Measurements from ENCODE around the gene PSMA1. TPM values are rescaled to one million over a fixed set of nuclear protein-coding genes. Genes with fewer than 3 reads are reported as not detected.

Gene PSMA1
- total and polyA plus RNA-seq, 2 of the 8 experiments (the other 6 are each of a cell fraction or from before 2014, with no cell fraction given) = 148 to 159 TPM

GRCh38 chr11:14506532-14506931 lies 13.7 kb downstream of the PSMA1 start:
- no peak overlapping the region for H3K4ac ChIP-seq (replicated peaks; ENCODE audit: insufficient read length, low read depth, low read length)
- H3K9ac ChIP-seq (replicated peaks in 1 of 4; ENCODE audit: extremely low read depth in 1 of 4, low read depth in 3 of 4, low read length in 3 of 4) = no peak overlapping the region
- H2BK20ac ChIP-seq (ENCODE audit: low read length) = no peak overlapping the region
- peaks cover 0 to 3% of the 10 kb centered on the region in 2 experiments for H4K20me1 ChIP-seq (replicated peaks in 1 of 2; ENCODE audit: control insufficient read depth in 1 of 2, insufficient read depth in 2 of 2, low read length in 2 of 2)
- no peak overlapping the region for H2BK12ac ChIP-seq (ENCODE audit: low read depth, low read length)
- no peak overlapping the region for H4K5ac ChIP-seq (ENCODE audit: insufficient read length, low read depth, low read length)
- H4K8ac ChIP-seq (ENCODE audit: extremely low read depth, insufficient read depth, low read length) = no peak overlapping the region
- H2BK120ac ChIP-seq (replicated peaks; ENCODE audit: low read depth, low read length) = no peak overlapping the region
- no peaks in the 10 kb centered on the region for H3K79me2 ChIP-seq (ENCODE audit: control insufficient read depth in 1 of 2, insufficient read depth in 2 of 2, low read length in 2 of 2)
- ChIA-PET CTCF (ENCODE audit: partially characterized antibody) (interaction anchor here (0.9 kb wide), 1 partner anchor 51 kb away, joined by 3 read pairs; no protein-coding TSS in a partner anchor), POLR2A (ENCODE audit: partially characterized antibody) (interaction anchor here (1.1 to 1.3 kb wide), 2 partner anchors 11 to 14 kb away, joined by 3 to 4 read pairs; partner anchors contain the start of gene PSMA1)
- H3K27ac ChIP-seq (ENCODE audit: low read depth, low read length) = no peak overlapping the region
- H3K23me2 ChIP-seq (ENCODE audit: low read depth, low read length) = no peaks in the 10 kb centered on the region
- no peak for FAIRE-seq
- H3K56ac ChIP-seq (replicated peaks; ENCODE audit: insufficient read length, low read depth, low read length) = no peak overlapping the region
- no peak for DNase-seq (ENCODE audit: low read depth in 1 of 2, low spot score in 2 of 2)
- no peaks in the 10 kb centered on the region for H3K9me3 ChIP-seq (ENCODE audit: insufficient read depth in 2 of 2, low read depth in 1 of 2, low read length in 1 of 2)
- no peak overlapping the region for H3K23ac ChIP-seq (ENCODE audit: insufficient read length)
- H3K79me1 ChIP-seq (ENCODE audit: low read depth, low read length) = no peaks in the 10 kb centered on the region
- no peak overlapping the region for H3K4me2 ChIP-seq (ENCODE audit: insufficient read depth in 1 of 2, low read depth in 2 of 2, low read length in 2 of 2)
- no peak overlapping the region for H3K4me3 ChIP-seq (ENCODE audit: extremely low read depth in 1 of 4, insufficient read depth in 2 of 4, low read depth in 3 of 4, low read length in 4 of 4)
- no peak overlapping the region for H2BK15ac ChIP-seq (ENCODE audit: low read length)
- 94% methylated on average over 3 of the region's 3 CpGs; no CpG with 5 or more reads in 1 of the 2 experiments for WGBS, 2 experiments (ENCODE audit: extremely low coverage in 1 of 2, insufficient coverage in 1 of 2, insufficient read length in 1 of 2, insufficient replicate concordance in 2 of 2, low coverage in 1 of 2, low lambda C conversion rate in 2 of 2, missing lambda C conversion rate in 1 of 2)
- H3K14ac ChIP-seq (ENCODE audit: insufficient read length) = no peak overlapping the region
- no peak overlapping the region for H4K91ac ChIP-seq (replicated peaks; ENCODE audit: insufficient read length, low read length)
- no peaks in the 10 kb centered on the region for H3K27me3 ChIP-seq (replicated peaks in 1 of 4; ENCODE audit: control insufficient read depth in 3 of 4, extremely low read depth in 1 of 4, insufficient read depth in 3 of 4, low read length in 3 of 4)
- H3K18ac ChIP-seq (ENCODE audit: extremely low read depth, low read length) = no peak overlapping the region
- no peaks in the 10 kb centered on the region for H3K4me1 ChIP-seq (replicated peaks in 1 of 4; ENCODE audit: control insufficient read depth in 3 of 4, insufficient read depth in 4 of 4, low read length in 3 of 4)
- TF ChIP-seq TCF12 (IDR thresholded peaks at IDR 0.05; ENCODE audit: low read depth, low read length) (no peak), SUZ12 (IDR thresholded peaks at IDR 0.05; ENCODE audit: low read length) (no peak), CBX8 (IDR thresholded peaks at IDR 0.05; ENCODE audit: borderline replicate concordance, low read depth, low read length) (no peak), BCL11A (IDR thresholded peaks at IDR 0.05; ENCODE audit: low read depth in 2 of 2, low read length in 2 of 2) (no peak), POU5F1 (IDR thresholded peaks at IDR 0.05; ENCODE audit: low read depth, low read length) (no peak), TBP (IDR thresholded peaks at IDR 0.05; ENCODE audit: low read depth, low read length) (no peak), HDAC2 (IDR thresholded peaks at IDR 0.05; ENCODE audit: borderline replicate concordance in 1 of 2, low read depth in 2 of 2, low read length in 2 of 2) (no peak), CEBPB (IDR thresholded peaks at IDR 0.05; ENCODE audit: low read depth, low read length) (no peak), ASH2L (IDR thresholded peaks at IDR 0.05; ENCODE audit: low read length) (no peak), SIX5 (IDR thresholded peaks at IDR 0.05; ENCODE audit: low read depth, low read length) (no peak), JUND (IDR thresholded peaks at IDR 0.05; ENCODE audit: low read length) (no peak), SIRT6 (IDR thresholded peaks at IDR 0.05; ENCODE audit: low read length) (no peak), RBBP5 (IDR thresholded peaks at IDR 0.05; ENCODE audit: borderline replicate concordance, low read depth, low read length) (no peak), CBX5 (IDR thresholded peaks at IDR 0.05; ENCODE audit: low read depth, low read length) (no peak)
- H3K36me3 ChIP-seq (ENCODE audit: control insufficient read depth in 2 of 4, insufficient read depth in 4 of 4, low read length in 3 of 4) = peaks cover 7 to 62% (median 37%) of the 10 kb centered on the region in 4 experiments
- no peak overlapping the region for H2BK5ac ChIP-seq (ENCODE audit: low read depth, low read length)
- H2AFZ ChIP-seq (ENCODE audit: low read length) = no peak overlapping the region
- no peak overlapping the region for H2AK5ac ChIP-seq (ENCODE audit: low read depth, low read length)

Data from H1 (cell line).